ENCODE results near the gene AK2.

AK2 gene

DNA sequence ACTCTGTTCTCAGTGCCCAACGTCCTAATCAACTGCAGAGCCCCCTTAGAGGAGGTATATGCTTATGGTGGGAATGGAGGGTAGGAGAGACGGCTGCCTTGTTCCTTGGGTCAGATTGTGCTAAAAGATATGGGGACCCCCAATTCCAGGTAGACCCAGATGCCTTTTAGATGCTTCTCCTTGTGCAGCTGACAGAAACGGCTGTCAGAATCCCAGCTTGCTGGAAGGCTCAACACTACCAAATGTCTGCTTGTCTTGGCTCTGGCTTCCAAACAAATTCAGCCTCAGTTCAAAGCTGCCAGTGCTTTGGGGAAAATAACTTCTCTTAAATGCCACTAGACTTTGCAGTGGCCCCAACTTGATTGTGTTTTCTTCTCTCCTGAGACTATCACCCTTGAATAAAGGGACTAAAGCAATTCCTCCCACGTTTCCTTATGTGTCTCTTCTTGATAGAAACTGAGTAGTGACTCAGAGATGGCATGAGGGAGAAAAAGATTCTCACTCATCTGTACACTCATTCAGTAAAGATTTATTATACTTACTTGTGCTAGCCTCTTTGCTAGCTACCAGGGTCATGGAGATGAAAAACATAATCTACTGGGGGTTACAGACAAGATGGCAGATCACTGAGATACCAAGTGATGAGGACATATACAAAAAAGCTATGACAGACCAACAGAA is 68.7 kb downstream of the AK2 start:
- peaks cover 9% of the 10 kb centered on the region for H3K27me3 ChIP-seq (ENCODE audit: insufficient read depth, poor library complexity, severe bottlenecking)
- no peak overlapping the region for H3K4me3 ChIP-seq (replicated peaks; ENCODE audit: insufficient read depth, low read length)
- H3K27ac ChIP-seq (replicated peaks): no peak overlapping the region
- DNase-seq (ENCODE audit: low read depth in 1 of 2, low spot score in 1 of 2): no peak
- TF ChIP-seq REST (IDR thresholded peaks at IDR 0.05; ENCODE audit: insufficient replicate concordance, low read depth) (no peak), GABPA (IDR thresholded peaks at IDR 0.05; ENCODE audit: low read depth) (no peak), POLR2AphosphoS5 (IDR thresholded peaks at IDR 0.05; ENCODE audit: low read depth) (no peak), SPI1 (IDR thresholded peaks at IDR 0.05; ENCODE audit: borderline replicate concordance, low read depth) (no peak)
- TF ChIP-seq, protein P1, sequence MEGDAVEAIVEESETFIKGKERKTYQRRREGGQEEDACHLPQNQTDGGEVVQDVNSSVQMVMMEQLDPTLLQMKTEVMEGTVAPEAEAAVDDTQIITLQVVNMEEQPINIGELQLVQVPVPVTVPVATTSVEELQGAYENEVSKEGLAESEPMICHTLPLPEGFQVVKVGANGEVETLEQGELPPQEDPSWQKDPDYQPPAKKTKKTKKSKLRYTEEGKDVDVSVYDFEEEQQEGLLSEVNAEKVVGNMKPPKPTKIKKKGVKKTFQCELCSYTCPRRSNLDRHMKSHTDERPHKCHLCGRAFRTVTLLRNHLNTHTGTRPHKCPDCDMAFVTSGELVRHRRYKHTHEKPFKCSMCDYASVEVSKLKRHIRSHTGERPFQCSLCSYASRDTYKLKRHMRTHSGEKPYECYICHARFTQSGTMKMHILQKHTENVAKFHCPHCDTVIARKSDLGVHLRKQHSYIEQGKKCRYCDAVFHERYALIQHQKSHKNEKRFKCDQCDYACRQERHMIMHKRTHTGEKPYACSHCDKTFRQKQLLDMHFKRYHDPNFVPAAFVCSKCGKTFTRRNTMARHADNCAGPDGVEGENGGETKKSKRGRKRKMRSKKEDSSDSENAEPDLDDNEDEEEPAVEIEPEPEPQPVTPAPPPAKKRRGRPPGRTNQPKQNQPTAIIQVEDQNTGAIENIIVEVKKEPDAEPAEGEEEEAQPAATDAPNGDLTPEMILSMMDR (IDR thresholded peaks at IDR 0.05; ENCODE audit: insufficient read depth, low read length): no peak

- no peak overlapping the region for H3K4me3 ChIP-seq (replicated peaks; ENCODE audit: insufficient read depth, low read length)
- H3K27ac ChIP-seq (replicated peaks): no peak overlapping the region
- TF ChIP-seq, protein P1 (IDR thresholded peaks at IDR 0.05; ENCODE audit: insufficient read depth, low read length): no peak
- TF ChIP-seq REST (IDR thresholded peaks at IDR 0.05; ENCODE audit: insufficient replicate concordance, low read depth): no peak
- no peak for TF ChIP-seq POLR2AphosphoS5 (IDR thresholded peaks at IDR 0.05; ENCODE audit: low read depth)
- TF ChIP-seq GABPA (IDR thresholded peaks at IDR 0.05; ENCODE audit: low read depth): no peak
- TF ChIP-seq SPI1 (IDR thresholded peaks at IDR 0.05; ENCODE audit: borderline replicate concordance, low read depth): no peak
- no peak for DNase-seq (ENCODE audit: low read depth in 1 of 2, low spot score in 1 of 2)
- H3K27me3 ChIP-seq (ENCODE audit: insufficient read depth, poor library complexity, severe bottlenecking): no peaks in the 10 kb centered on the region
Measured at GRCh38 chr1:32966900-32967299, 69.8 kb downstream of the AK2 start.

DNA sequence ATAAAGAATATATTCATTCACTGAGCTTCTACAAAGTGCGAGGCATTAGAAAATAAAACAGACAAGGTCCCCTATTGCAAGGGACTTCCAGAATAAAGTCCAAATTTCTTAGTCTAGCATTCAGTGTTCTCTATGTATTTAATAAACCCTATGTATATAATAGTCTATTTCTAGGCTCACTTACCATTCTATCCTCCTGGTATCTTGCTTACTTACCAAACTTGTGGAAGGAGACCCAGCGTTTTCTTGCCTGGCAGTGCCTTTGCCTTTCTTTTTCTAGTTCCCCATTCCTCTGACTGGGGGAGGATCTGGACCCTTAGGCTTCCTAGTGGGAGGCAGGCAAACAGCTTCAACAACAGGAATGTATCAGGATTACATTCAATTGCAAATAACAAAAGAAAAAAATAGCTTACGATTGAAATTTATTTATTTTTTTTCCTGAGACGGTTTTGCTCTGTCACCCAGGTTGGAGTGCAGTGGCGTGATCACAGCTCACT is 71.4 kb downstream of the AK2 start:
- peak overlapping the region; percentile 33 for H3K4me3 ChIP-seq (replicated peaks; ENCODE audit: insufficient read depth, low read length)
- DNase-seq (ENCODE audit: low read depth in 1 of 2, low spot score in 1 of 2): peak in 1 of 2 experiments; percentile 18

More for the DNA sequence above, 71.4 kb downstream of the AK2 start:
- TF ChIP-seq, protein P1 (IDR thresholded peaks at IDR 0.05; ENCODE audit: insufficient read depth, low read length): no peak
- TF ChIP-seq REST (IDR thresholded peaks at IDR 0.05; ENCODE audit: insufficient replicate concordance, low read depth): no peak
- no peak for TF ChIP-seq SPI1 (IDR thresholded peaks at IDR 0.05; ENCODE audit: borderline replicate concordance, low read depth)
- no peak for TF ChIP-seq GABPA (IDR thresholded peaks at IDR 0.05; ENCODE audit: low read depth)
- TF ChIP-seq POLR2AphosphoS5 (IDR thresholded peaks at IDR 0.05; ENCODE audit: low read depth): no peak
- Histone ChIP-seq H3K27me3 (ENCODE audit: insufficient read depth, poor library complexity, severe bottlenecking) (no peaks in the 10 kb centered on the region), H3K27ac (replicated peaks) (peak overlapping the region; percentile 65)

All from HL-60 (cell line).